H1 (cell line): Measurements from ENCODE around the gene SNX19. TPM values are rescaled to one million over a fixed set of nuclear protein-coding genes. Genes with fewer than 3 reads are reported as not detected.

Experiments
- CTCF ChIA-PET: fragments of 300-600 bp; sonication (Branson Sonifier 250); formaldehyde crosslinking; loops from one replicate; lab custom pipeline; 2021; ENCODE audit not compliant: partially characterized antibody; lab: Charles Lee
- POLR2A ChIA-PET: fragments of 300-600 bp; sonication (Branson Sonifier 250); formaldehyde crosslinking; loops from one replicate; lab custom pipeline; 2021; ENCODE audit warnings: inconsistent platforms; ENCODE audit not compliant: partially characterized antibody; lab: Charles Lee
- DNase-seq, 2 experiments: peaks; one replicate each; pipeline versions ENCODE4 v3.0.0 to v3.0.0-alpha.2; 2010 to 2022; ENCODE audit warnings: low spot score in 2 of 2, low read depth in 1 of 2, mixed read lengths in 1 of 2
- FAIRE-seq: peaks from 2 replicates; lab custom pipeline; 2011; peaks lifted over from hg19 to GRCh38; lab: Jason Lieb, UNC
- H2AFZ ChIP-seq: 2 replicates; pipeline ENCODE4 v1.8.1; 2012; ENCODE audit warnings: low read length, inconsistent platforms
- H2AK5ac ChIP-seq: 2 replicates; pipeline ENCODE4 v1.6.1; 2013; ENCODE audit warnings: low read depth, low read length
- H2BK120ac ChIP-seq: replicated peaks from 2 replicates; pipeline ENCODE3; 2013; ENCODE audit warnings: low read depth, low read length, inconsistent platforms
- H2BK12ac ChIP-seq: 2 replicates; pipeline ENCODE4 v1.6.1; 2013; ENCODE audit warnings: low read depth, low read length
- H2BK15ac ChIP-seq: 2 replicates; pipeline ENCODE4 v1.6.1; 2013; ENCODE audit warnings: low read length
- H2BK20ac ChIP-seq: 2 replicates; pipeline ENCODE4 v1.6.1; 2013; ENCODE audit warnings: low read length
- H2BK5ac ChIP-seq: 2 replicates; pipeline ENCODE4 v1.6.1; 2013; ENCODE audit warnings: low read depth, low read length
- H3K14ac ChIP-seq: 2 replicates; pipeline ENCODE4 v1.6.1; 2013; ENCODE audit warnings: inconsistent platforms; ENCODE audit not compliant: insufficient read length
- H3K18ac ChIP-seq: 2 replicates; pipeline ENCODE4 v1.6.1; 2013; ENCODE audit warnings: low read length; ENCODE audit errors: extremely low read depth
- H3K23ac ChIP-seq: 2 replicates; pipeline ENCODE4 v1.6.1; 2013; ENCODE audit warnings: inconsistent platforms; ENCODE audit not compliant: insufficient read length
- H3K23me2 ChIP-seq: 2 replicates; pipeline ENCODE4 v1.6.1; 2013; ENCODE audit warnings: low read depth, low read length
- H3K27ac ChIP-seq: 2 replicates; pipeline ENCODE4 v1.6.1; 2011; ENCODE audit warnings: low read depth, low read length, inconsistent platforms
- H3K27me3 ChIP-seq, 4 experiments: replicated peaks in 1 of 4; 1 replicate in 1 of 4; 2 replicates in 3 of 4; pipeline versions ENCODE4 v1.6.1 to v1.8.1; 2011 to 2013; ENCODE audit warnings: low read length in 3 of 4, mild to moderate bottlenecking in 3 of 4, inconsistent platforms in 2 of 4, mixed read lengths in 2 of 4, moderate library complexity in 1 of 4; ENCODE audit not compliant: control insufficient read depth in 3 of 4, insufficient read depth in 3 of 4; ENCODE audit errors: extremely low read depth in 1 of 4
- H3K36me3 ChIP-seq, 4 experiments: 2 replicates each; pipeline versions ENCODE4 v1.6.1 to v1.8.1; 2011 to 2013; ENCODE audit warnings: mild to moderate bottlenecking in 4 of 4, low read length in 3 of 4, moderate library complexity in 2 of 4, control low read depth in 1 of 4, inconsistent platforms in 1 of 4; ENCODE audit not compliant: insufficient read depth in 4 of 4, control insufficient read depth in 2 of 4
- H3K4ac ChIP-seq: replicated peaks from 2 replicates; pipeline ENCODE3; 2013; ENCODE audit warnings: low read length, low read depth, mixed read lengths, inconsistent platforms; ENCODE audit not compliant: insufficient read length
- H3K4me1 ChIP-seq, 4 experiments: replicated peaks in 1 of 4; 1 replicate in 1 of 4; 2 replicates in 3 of 4; pipeline versions ENCODE4 v1.6.1 to v1.8.1; 2011 to 2013; ENCODE audit warnings: low read length in 3 of 4, inconsistent platforms in 2 of 4, mixed read lengths in 1 of 4; ENCODE audit not compliant: insufficient read depth in 4 of 4, control insufficient read depth in 3 of 4
- H3K4me2 ChIP-seq, 2 experiments: 2 replicates each; pipeline versions ENCODE4 v1.6.1 to v1.8.1; 2011 to 2013; ENCODE audit warnings: low read depth in 2 of 2, low read length in 2 of 2, control low read depth in 1 of 2, inconsistent platforms in 1 of 2, mild to moderate bottlenecking in 1 of 2; ENCODE audit not compliant: insufficient read depth in 1 of 2
- H3K4me3 ChIP-seq, 4 experiments: fragments of 200-600, 300-600 bp in 1 of 4; sonication (generic), shearing (Covaris generic), sonication (Bioruptor Twin) in 1 of 4; 2 replicates each; pipeline versions ENCODE4 v1.5.1 to v1.8.1; 2011 to 2016; ENCODE audit warnings: low read length in 4 of 4, low read depth in 3 of 4, control low read depth in 2 of 4, inconsistent platforms in 2 of 4, mild to moderate bottlenecking in 2 of 4, mixed read lengths in 1 of 4, moderate library complexity in 1 of 4; ENCODE audit not compliant: insufficient read depth in 2 of 4; ENCODE audit errors: extremely low read depth in 1 of 4
- H3K56ac ChIP-seq: replicated peaks from 2 replicates; pipeline ENCODE3; 2013; ENCODE audit warnings: low read depth, mild to moderate bottlenecking, mixed read lengths, low read length, inconsistent platforms; ENCODE audit not compliant: insufficient read length
- H3K79me1 ChIP-seq: 2 replicates; pipeline ENCODE4 v1.6.1; 2013; ENCODE audit warnings: low read depth, low read length, control low read depth
- H3K79me2 ChIP-seq, 2 experiments: 2 replicates each; pipeline versions ENCODE4 v1.6.1 to v1.8.1; 2012 to 2013; ENCODE audit warnings: low read length in 2 of 2, mild to moderate bottlenecking in 2 of 2, inconsistent platforms in 1 of 2; ENCODE audit not compliant: insufficient read depth in 2 of 2, control insufficient read depth in 1 of 2
- H3K9ac ChIP-seq, 4 experiments: replicated peaks in 1 of 4; 1 replicate in 1 of 4; 2 replicates in 3 of 4; pipeline versions ENCODE4 v1.6.1 to v1.8.1; 2011 to 2013; ENCODE audit warnings: low read depth in 3 of 4, low read length in 3 of 4, control low read depth in 2 of 4, mild to moderate bottlenecking in 2 of 4, moderate library complexity in 2 of 4, inconsistent platforms in 1 of 4; ENCODE audit errors: extremely low read depth in 1 of 4
- H3K9me3 ChIP-seq, 2 experiments: 2 replicates each; pipeline versions ENCODE4 v1.6.1 to v1.8.1; 2012 to 2013; ENCODE audit warnings: mild to moderate bottlenecking in 2 of 2, moderate library complexity in 2 of 2, control low read depth in 1 of 2, inconsistent platforms in 1 of 2, low read depth in 1 of 2, low read length in 1 of 2, mixed read lengths in 1 of 2; ENCODE audit not compliant: insufficient read depth in 2 of 2
- H4K20me1 ChIP-seq, 2 experiments: replicated peaks in 1 of 2; 2 replicates each; pipeline versions ENCODE3 to v1.8.1; 2011 to 2013; ENCODE audit warnings: inconsistent platforms in 2 of 2, low read length in 2 of 2, mild to moderate bottlenecking in 1 of 2; ENCODE audit not compliant: insufficient read depth in 2 of 2, control insufficient read depth in 1 of 2
- H4K5ac ChIP-seq: 2 replicates; pipeline ENCODE4 v1.6.1; 2013; ENCODE audit warnings: low read length, low read depth, mixed read lengths, inconsistent platforms; ENCODE audit not compliant: insufficient read length
- H4K8ac ChIP-seq: 2 replicates; pipeline ENCODE4 v1.8.0; 2013; ENCODE audit warnings: mild to moderate bottlenecking, moderate library complexity, low read length, inconsistent platforms; ENCODE audit not compliant: insufficient read depth; ENCODE audit errors: extremely low read depth
- H4K91ac ChIP-seq: replicated peaks from 2 replicates; pipeline ENCODE3; 2013; ENCODE audit warnings: low read length, mixed read lengths, inconsistent platforms; ENCODE audit not compliant: insufficient read length
- EGR1 ChIP-seq: IDR thresholded peaks from 2 replicates; pipeline ENCODE4 v1.6.1; 2011; ENCODE audit warnings: low read depth, low read length, borderline replicate concordance
- EP300 ChIP-seq, 2 experiments: IDR thresholded peaks; 1 replicate in 1 of 2; 2 replicates in 1 of 2; pipeline ENCODE4 v1.6.1; 2011 to 2012; ENCODE audit warnings: low read depth in 2 of 2, low read length in 2 of 2, mild to moderate bottlenecking in 2 of 2, borderline replicate concordance in 1 of 2, inconsistent platforms in 1 of 2, moderate library complexity in 1 of 2
- EZH2 ChIP-seq: fragments of 200-600 bp; sonication (generic); IDR thresholded peaks from 2 replicates; pipeline ENCODE4 v1.7.1; 2012; ENCODE audit warnings: low read depth, mild to moderate bottlenecking, moderate library complexity, low read length, inconsistent platforms; ENCODE audit not compliant: severe bottlenecking
- GTF2F1 ChIP-seq: IDR thresholded peaks from 2 replicates; pipeline ENCODE4 v1.6.1; 2012; ENCODE audit warnings: low read depth, low read length, improper control_type of control experiment, borderline replicate concordance
- HDAC6 ChIP-seq: IDR thresholded peaks from one replicate; pipeline ENCODE4 v1.7.1; 2012; ENCODE audit warnings: low read depth, mild to moderate bottlenecking, inconsistent platforms, low read length, moderate library complexity
- JUND ChIP-seq: IDR thresholded peaks from 2 replicates; pipeline ENCODE4 v1.6.1; 2011; ENCODE audit warnings: mild to moderate bottlenecking, improper control_type of control experiment, low read length
- KDM1A ChIP-seq: fragments of 200-600, 300-600 bp; sonication (generic); IDR thresholded peaks from 2 replicates; pipeline ENCODE4 v1.7.1; 2016; ENCODE audit warnings: mild to moderate bottlenecking, low read length, borderline replicate concordance
- KDM5A ChIP-seq: fragments of 200-600 bp; IDR thresholded peaks from 2 replicates; pipeline ENCODE4 v1.7.1; 2012; ENCODE audit warnings: mild to moderate bottlenecking, low read length, inconsistent platforms, mixed read lengths
- MAFK ChIP-seq: IDR thresholded peaks from 2 replicates; pipeline ENCODE4 v1.6.1; 2012; ENCODE audit warnings: low read depth, mild to moderate bottlenecking, improper control_type of control experiment, low read length
- POU5F1 ChIP-seq: IDR thresholded peaks from 2 replicates; pipeline ENCODE4 v1.6.1; 2011; ENCODE audit warnings: low read depth, mild to moderate bottlenecking, low read length, moderate library complexity
- SP1 ChIP-seq: IDR thresholded peaks from 2 replicates; pipeline ENCODE4 v1.6.1; 2011; ENCODE audit warnings: low read depth, low read length
- SUZ12 ChIP-seq: fragments of 200-600 bp; sonication (generic); IDR thresholded peaks from 2 replicates; pipeline ENCODE4 v1.6.1; 2012; ENCODE audit warnings: mild to moderate bottlenecking, inconsistent platforms, low read length, moderate library complexity, mixed read lengths
- TAF1 ChIP-seq: IDR thresholded peaks from 2 replicates; pipeline ENCODE4 v1.6.1; 2011; ENCODE audit warnings: mild to moderate bottlenecking, low read depth, low read length
- TCF12 ChIP-seq: IDR thresholded peaks from 2 replicates; pipeline ENCODE4 v1.6.1; 2011; ENCODE audit warnings: low read depth, mild to moderate bottlenecking, low read length
- YY1 ChIP-seq: IDR thresholded peaks from 2 replicates; pipeline ENCODE4 v1.6.1; 2011; ENCODE audit warnings: low read depth, mild to moderate bottlenecking, low read length
- ZNF274 ChIP-seq: IDR thresholded peaks from 2 replicates; pipeline ENCODE4 v1.7.0; 2012; ENCODE audit warnings: low read length, borderline replicate concordance; ENCODE audit errors: extremely low read depth
- WGBS, 2 experiments: shearing (Covaris generic) in 1 of 2; methylation state at CpG; one replicate each; pipeline versions ENCODE4 v1.1.6 to v1.1.7; 2013 to 2015; ENCODE audit warnings: low lambda C conversion rate in 2 of 2, mixed read lengths in 2 of 2, inconsistent platforms in 1 of 2, low coverage in 1 of 2, missing lambda C conversion rate in 1 of 2; ENCODE audit not compliant: insufficient replicate concordance in 2 of 2, insufficient coverage in 1 of 2, insufficient read length in 1 of 2; ENCODE audit errors: extremely low coverage in 1 of 2, missing lambda C conversion rate in 1 of 2; 5-methylcytosine and 5-hydroxymethylcytosine counted together
- polyA plus RNA-seq, 7 experiments: library from polyadenylated mRNA; depleted of rRNA in 3 of 7; stranded (reverse) in 5 of 7; unstranded in 2 of 7; fragments of >200 nt in 5 of 7; fragments of 200-250 nt in 2 of 7; gene quantifications; 1 replicate in 5 of 7; 2 replicates in 1 of 7; 4 replicates in 1 of 7; pipeline versions ENCODE4 v1.2.1 to v1.2.3, GENCODE V29; 2011 to 2013; ENCODE audit warnings: missing spikeins in 2 of 7, mixed read lengths in 2 of 7
- total RNA-seq: library from RNA; stranded (reverse); fragmentation: NEBNext Ultra II Directional; extraction: Animal tissue kit (Norgen Biotek cat#: 25700); gene quantifications from 2 replicates; pipeline ENCODE4 v1.2.1, GENCODE V29; 2021

SNX19 gene
- total and polyA plus RNA-seq, 2 of the 8 experiments (the other 6 are each of a cell fraction or from before 2014, with no cell fraction given) = 15.0 to 25.2 TPM

DNA sequence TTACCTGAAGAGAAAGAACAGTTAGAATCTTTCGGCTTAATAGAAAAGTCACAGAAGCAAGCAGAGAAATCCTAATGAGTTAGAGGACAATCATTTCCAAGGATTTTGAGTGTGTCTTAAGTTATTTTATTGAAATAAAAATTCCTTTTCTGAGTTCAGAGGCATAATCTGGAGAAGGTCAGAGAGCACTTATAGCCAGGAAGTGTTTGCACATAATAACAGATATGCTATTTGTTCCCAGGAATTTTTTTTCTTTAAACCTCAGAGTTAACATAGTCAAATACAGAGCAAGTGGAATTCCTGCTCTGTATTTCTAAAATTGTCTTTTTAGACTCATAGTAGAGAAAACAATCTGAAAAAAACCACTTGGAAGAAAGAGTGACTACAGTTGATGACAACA, 74.3 kb downstream of the SNX19 start:
- Histone ChIP-seq H3K4me2 (no peak overlapping the region), H3K4me3 (no peak overlapping the region), H3K14ac (no peak overlapping the region), H2AFZ (no peak overlapping the region), H3K9me3 (no peaks in the 10 kb centered on the region), H3K4ac (no peak overlapping the region), H2BK12ac (no peak overlapping the region), H2BK15ac (no peak overlapping the region), H2BK120ac (no peak overlapping the region), H3K79me1 (no peaks in the 10 kb centered on the region), H3K27me3 (no peaks in the 10 kb centered on the region; a peak in 1 of 7 replicates), H4K8ac (no peak overlapping the region), H3K9ac (no peak overlapping the region), H3K23ac (no peak overlapping the region), H2AK5ac (no peak overlapping the region), H3K4me1 (peaks cover 0 to 3% (median 0%) of the 10 kb centered on the region in 4 experiments; a peak in 2 of 7 replicates), H2BK20ac (no peak overlapping the region), H2BK5ac (no peak overlapping the region), H4K91ac (no peak overlapping the region), H4K5ac (no peak overlapping the region), H3K79me2 (no peaks in the 10 kb centered on the region), H3K18ac (no peak overlapping the region), H3K23me2 (no peaks in the 10 kb centered on the region), H3K36me3 (no peaks in the 10 kb centered on the region), H3K27ac (no peak overlapping the region), H4K20me1 (no peaks in the 10 kb centered on the region), H3K56ac (no peak overlapping the region)
- DNase-seq (no peak), FAIRE-seq (no peak)
- CTCF ChIA-PET = interaction anchor here (1.4 to 6.7 kb wide), 2 partner anchors 10 to 408 kb away, joined by 8 to 50 read pairs; no protein-coding TSS in a partner anchor
- 87% methylated on average over 1 of the region's 1 CpG; no CpG with 5 or more reads in 1 of the 2 experiments for WGBS, 2 experiments
- POLR2A ChIA-PET = no interaction called here
- TF ChIP-seq KDM5A (no peak), EZH2 (no peak), JUND (no peak), TAF1 (no peak), TCF12 (no peak), MAFK (no peak), POU5F1 (no peak), GTF2F1 (no peak), KDM1A (no peak), EGR1 (no peak), SUZ12 (no peak), EP300 (IDR thresholded peaks at IDR 0.05; ENCODE audit: borderline replicate concordance in 1 of 2, low read depth in 2 of 2, low read length in 2 of 2) (no peak), YY1 (no peak), HDAC6 (no peak), ZNF274 (no peak), SP1 (no peak)
